Measurements from ENCODE around the gene BMPR2. TPM values are rescaled to one million over a fixed set of nuclear protein-coding genes. Genes with fewer than 3 reads are reported as not detected.

BMPR2 gene
- total RNA-seq, 1 donor from 2014 or later, result 47.8 TPM

DNA sequence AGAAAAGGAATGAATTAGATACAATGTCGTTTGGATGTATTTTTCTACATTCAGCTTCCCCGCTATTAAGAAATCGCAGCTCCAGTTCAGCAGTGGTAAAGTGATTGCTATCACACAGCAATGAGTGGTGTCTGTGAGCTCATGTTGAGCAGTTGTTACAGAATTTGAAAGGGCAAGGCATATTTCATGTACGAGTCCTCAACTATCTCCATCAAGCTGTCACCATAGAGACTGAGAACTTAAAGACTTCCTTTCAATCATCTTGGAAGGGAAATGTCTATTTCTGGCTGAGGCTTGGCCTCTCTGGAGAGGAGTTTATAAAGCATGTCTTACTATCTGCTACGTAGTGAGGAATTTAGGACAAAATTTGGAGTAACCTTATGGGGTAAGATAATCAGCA, 234.3 kb downstream of the BMPR2 start:
- Histone ChIP-seq H3K4me3 (no peak overlapping the region), H3K4me1 (no peaks in the 10 kb centered on the region), H3K36me3 (no peaks in the 10 kb centered on the region), H3K27ac (no peak overlapping the region), H3K27me3 (no peaks in the 10 kb centered on the region), H3K9me3 (no peaks in the 10 kb centered on the region)
- TF ChIP-seq, protein P1, sequence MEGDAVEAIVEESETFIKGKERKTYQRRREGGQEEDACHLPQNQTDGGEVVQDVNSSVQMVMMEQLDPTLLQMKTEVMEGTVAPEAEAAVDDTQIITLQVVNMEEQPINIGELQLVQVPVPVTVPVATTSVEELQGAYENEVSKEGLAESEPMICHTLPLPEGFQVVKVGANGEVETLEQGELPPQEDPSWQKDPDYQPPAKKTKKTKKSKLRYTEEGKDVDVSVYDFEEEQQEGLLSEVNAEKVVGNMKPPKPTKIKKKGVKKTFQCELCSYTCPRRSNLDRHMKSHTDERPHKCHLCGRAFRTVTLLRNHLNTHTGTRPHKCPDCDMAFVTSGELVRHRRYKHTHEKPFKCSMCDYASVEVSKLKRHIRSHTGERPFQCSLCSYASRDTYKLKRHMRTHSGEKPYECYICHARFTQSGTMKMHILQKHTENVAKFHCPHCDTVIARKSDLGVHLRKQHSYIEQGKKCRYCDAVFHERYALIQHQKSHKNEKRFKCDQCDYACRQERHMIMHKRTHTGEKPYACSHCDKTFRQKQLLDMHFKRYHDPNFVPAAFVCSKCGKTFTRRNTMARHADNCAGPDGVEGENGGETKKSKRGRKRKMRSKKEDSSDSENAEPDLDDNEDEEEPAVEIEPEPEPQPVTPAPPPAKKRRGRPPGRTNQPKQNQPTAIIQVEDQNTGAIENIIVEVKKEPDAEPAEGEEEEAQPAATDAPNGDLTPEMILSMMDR (IDR thresholded peaks at IDR 0.05), result no peak
- no peak for DNase-seq (ENCODE audit: low spot score in 2 of 2)
- intact Hi-C loops (cut with DNase I), result no loop called here

DNA sequence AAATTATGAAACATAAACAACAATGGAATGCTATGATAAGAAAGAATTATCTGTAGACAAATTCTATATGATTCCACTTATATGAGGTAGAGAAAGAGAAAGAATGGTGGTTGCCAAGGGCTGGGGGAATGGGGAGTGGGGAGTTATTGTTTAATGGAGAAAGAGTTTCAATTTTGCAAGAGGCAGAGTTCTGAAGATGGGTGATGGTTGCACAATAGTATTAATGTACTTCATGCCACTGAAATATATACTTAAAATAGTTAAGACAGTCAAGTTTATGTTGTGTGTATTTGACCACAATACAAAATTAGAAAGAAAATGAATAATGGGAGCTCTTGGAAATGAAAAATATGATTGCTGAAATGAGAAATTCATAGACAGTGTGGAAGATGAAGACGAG, 236.0 kb downstream of the BMPR2 start:
- no peak overlapping the region for H3K27ac ChIP-seq
- DNase-seq (ENCODE audit: low spot score in 2 of 2), result no peak
- no peaks in the 10 kb centered on the region for H3K9me3 ChIP-seq
- H3K36me3 ChIP-seq, result no peaks in the 10 kb centered on the region
- H3K27me3 ChIP-seq, result no peaks in the 10 kb centered on the region
- TF ChIP-seq, protein P1 (IDR thresholded peaks at IDR 0.05), result no peak
- H3K4me3 ChIP-seq, result no peak overlapping the region
- H3K4me1 ChIP-seq, result no peaks in the 10 kb centered on the region
- intact Hi-C loops (cut with DNase I), result no loop called here

DNA sequence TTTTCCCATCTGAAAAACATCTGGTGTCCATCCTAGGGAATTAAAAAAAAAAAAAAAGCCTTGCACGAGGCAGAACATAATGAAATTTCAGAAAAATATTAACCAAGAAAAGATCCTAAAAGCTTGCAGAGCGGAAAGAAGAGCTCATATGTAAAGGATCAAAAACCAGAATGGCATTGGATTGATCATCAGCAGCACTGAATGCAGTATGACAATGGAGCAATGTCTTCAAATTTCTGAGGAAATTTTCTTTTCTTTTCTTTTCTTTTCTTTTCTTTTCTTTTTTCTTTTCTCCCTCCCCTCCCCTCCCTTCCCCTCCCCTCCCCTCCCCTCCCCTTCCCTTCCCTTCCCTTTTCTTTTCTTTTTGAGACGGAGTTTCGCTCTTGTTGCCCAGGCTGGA, 237.4 kb downstream of the BMPR2 start:
- Histone ChIP-seq H3K27ac (no peak overlapping the region), H3K4me3 (no peak overlapping the region), H3K27me3 (no peaks in the 10 kb centered on the region), H3K9me3 (no peaks in the 10 kb centered on the region), H3K36me3 (no peaks in the 10 kb centered on the region), H3K4me1 (no peaks in the 10 kb centered on the region)
- TF ChIP-seq, protein P1 (IDR thresholded peaks at IDR 0.05), result no peak
- no peak for DNase-seq (ENCODE audit: low spot score in 2 of 2)
- intact Hi-C loops (cut with DNase I), result no loop called here

Other genes with a start within 250 kb of the BMPR2 start
- 208 TPM for gene SUMO1, start 137.7 kb upstream of the BMPR2 start, total RNA-seq
- gene NOP58, start 110.6 kb upstream of the BMPR2 start, total RNA-seq, result 65.8 TPM

Data from ascending aorta (tissue), 2 donors.